Embryonic facial prominence (tissue), 1 donor: ENCODE measurements around the gene MUC12.
"Not testable (repeated sequence)": the region's sequence is repeated elsewhere in the genome, so short reads cannot be mapped to it uniquely, and the experiment has no call there.

Source experiments
- DNase-seq: peaks from one replicate; pipeline ENCODE4 v3.0.0-alpha.2; 2016; ENCODE audit errors: extremely low spot score

MUC12 gene

DNA sequence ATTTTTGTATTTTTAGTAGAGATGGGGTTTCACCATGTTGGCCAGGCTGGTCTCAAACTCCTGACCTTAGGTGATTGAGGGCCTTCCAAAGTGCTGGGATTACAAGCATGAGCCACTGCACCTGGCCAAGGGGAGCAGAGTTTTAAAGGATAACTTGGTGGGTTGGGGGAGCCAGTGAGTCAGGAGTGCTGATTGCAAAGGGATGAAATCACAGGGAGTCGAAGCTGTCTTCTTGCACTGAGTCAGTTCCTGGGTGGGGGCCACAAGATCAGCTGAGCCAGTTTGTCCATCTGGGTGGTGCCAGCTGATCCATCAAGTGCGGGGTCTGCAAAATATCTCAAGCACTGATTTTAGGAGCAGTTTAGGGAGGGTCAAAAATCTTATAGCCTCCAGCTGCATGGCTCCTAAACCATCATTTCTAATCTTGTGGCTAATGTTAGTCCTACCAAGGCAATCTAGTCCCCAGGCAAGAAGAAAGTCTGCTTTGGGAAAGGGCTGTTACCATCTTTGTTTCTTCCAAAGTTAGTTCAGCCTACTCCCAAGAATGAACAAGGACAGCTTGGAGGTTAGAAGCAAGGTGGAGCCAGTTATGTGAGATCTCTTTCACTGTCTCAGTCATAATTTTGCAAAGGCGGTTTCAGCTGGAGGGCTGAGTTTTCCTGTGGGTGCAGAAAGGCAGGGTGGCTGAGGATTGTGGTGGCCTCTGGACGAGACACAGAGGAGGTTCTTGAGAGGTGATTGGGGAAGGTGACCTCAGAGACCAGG lies 15.8 kb downstream of the MUC12 start:
- DNase-seq, result not testable (repeated sequence)

DNA sequence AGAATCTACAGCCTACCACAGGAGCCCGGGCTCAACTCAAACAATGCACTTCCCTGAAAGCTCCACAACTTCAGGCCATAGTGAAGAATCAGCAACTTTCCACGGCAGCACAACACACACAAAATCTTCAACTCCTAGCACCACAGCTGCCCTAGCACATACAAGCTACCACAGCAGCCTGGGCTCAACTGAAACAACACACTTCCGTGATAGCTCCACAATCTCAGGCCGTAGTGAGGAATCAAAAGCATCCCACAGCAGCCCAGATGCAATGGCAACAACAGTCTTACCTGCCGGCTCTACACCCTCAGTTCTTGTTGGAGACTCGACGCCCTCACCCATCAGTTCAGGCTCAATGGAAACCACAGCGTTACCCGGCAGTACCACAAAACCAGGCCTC lies 22.3 kb downstream of the MUC12 start:
- DNase-seq, result no peak

DNA sequence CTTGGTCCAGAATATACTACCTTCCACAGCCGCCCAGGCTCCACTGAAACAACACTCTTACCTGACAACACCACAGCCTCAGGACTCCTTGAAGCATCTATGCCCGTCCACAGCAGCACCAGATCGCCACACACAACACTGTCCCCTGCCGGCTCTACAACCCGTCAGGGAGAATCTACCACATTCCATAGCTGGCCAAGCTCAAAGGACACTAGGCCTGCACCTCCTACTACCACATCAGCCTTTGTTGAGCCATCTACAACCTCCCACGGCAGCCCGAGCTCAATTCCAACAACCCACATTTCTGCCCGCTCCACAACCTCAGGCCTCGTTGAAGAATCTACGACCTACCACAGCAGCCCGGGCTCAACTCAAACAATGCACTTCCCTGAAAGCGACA lies 22.9 kb downstream of the MUC12 start:
- not testable (repeated sequence) for DNase-seq

DNA sequence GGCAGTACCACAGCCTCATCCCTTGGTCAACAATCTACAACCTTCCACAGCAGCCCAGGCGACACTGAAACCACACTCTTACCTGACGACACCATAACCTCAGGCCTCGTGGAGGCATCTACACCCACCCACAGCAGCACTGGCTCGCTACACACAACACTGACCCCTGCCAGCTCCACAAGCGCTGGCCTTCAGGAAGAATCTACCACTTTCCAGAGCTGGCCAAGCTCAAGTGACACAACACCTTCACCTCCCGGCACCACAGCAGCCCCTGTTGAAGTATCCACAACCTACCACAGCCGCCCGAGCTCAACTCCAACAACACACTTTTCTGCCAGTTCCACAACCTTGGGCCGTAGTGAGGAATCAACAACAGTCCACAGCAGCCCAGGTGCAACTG lies 25.3 kb downstream of the MUC12 start:
- DNase-seq, result not testable (repeated sequence)

DNA sequence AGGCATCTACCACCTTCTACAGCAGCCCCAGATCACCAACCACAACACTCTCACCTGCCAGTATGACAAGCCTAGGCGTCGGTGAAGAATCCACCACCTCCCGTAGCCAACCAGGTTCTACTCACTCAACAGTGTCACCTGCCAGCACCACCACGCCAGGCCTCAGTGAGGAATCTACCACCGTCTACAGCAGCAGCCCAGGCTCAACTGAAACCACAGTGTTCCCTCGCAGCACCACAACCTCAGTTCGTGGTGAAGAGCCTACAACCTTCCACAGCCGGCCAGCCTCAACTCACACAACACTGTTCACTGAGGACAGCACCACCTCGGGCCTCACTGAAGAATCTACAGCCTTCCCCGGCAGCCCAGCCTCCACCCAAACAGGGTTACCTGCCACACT lies 29.2 kb downstream of the MUC12 start:
- not testable (repeated sequence) for DNase-seq

DNA sequence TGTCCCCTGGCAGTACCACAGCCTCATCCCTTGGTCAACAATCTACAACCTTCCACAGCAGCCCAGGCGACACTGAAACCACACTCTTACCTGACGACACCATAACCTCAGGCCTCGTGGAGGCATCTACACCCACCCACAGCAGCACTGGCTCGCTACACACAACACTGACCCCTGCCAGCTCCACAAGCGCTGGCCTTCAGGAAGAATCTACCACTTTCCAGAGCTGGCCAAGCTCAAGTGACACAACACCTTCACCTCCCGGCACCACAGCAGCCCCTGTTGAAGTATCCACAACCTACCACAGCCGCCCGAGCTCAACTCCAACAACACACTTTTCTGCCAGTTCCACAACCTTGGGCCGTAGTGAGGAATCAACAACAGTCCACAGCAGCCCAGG lies 30.0 kb downstream of the MUC12 start:
- DNase-seq, result not testable (repeated sequence)

DNA sequence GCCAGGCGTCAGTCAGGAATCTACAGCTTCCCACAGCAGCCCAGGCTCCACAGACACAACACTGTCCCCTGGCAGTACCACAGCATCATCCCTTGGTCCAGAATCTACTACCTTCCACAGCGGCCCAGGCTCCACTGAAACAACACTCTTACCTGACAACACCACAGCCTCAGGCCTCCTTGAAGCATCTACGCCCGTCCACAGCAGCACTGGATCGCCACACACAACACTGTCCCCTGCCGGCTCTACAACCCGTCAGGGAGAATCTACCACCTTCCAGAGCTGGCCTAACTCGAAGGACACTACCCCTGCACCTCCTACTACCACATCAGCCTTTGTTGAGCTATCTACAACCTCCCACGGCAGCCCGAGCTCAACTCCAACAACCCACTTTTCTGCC lies 30.7 kb downstream of the MUC12 start:
- not testable (repeated sequence) for DNase-seq

DNA sequence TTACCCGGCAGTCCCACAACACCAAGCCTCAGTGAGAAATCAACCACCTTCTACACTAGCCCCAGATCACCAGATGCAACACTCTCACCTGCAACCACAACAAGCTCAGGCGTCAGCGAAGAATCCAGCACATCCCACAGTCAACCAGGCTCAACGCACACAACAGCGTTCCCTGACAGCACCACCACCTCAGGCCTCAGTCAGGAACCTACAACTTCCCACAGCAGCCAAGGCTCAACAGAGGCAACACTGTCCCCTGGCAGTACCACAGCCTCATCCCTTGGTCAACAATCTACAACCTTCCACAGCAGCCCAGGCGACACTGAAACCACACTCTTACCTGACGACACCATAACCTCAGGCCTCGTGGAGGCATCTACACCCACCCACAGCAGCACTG lies 33.0 kb downstream of the MUC12 start:
- not testable (repeated sequence) for DNase-seq

DNA sequence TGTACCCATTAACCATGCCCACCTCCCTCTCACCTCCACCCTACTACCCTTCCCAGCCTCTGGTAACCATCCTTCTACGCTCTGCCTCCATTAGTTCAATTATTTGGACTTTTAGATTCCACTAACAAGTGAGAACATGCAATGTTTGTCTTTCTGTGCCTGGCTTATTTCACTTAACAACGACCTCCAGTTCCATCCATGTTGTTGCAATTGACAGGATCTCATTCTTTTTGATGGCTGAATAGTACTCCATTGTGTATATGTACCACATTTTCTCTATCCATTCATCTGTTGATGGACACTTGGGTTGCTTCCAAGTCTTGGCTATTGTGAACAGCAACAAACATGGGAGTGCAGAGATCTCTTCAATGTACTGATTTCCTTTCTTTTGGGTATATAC lies 38.0 kb downstream of the MUC12 start:
- not testable (repeated sequence) for DNase-seq

DNA sequence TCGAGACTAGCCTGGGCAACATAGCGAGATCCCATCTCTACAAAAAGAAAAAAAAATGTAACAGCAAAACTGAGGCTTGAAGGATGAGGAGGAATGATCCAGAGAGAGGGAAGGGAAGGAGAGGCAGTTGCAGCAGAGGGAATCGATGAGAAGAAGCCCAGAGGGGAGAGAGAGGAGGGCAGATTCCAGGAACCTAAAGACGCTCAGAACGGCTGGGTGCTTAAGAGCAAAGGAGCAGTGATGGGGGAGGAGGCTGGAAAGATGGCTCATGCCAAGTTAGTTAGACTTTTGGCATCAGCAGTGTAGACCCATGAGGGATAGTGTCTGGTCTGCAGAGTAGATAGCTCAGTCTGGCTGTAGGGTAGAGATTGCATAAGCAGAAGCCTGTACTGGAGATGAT lies 40.3 kb downstream of the MUC12 start:
- no peak for DNase-seq

DNA sequence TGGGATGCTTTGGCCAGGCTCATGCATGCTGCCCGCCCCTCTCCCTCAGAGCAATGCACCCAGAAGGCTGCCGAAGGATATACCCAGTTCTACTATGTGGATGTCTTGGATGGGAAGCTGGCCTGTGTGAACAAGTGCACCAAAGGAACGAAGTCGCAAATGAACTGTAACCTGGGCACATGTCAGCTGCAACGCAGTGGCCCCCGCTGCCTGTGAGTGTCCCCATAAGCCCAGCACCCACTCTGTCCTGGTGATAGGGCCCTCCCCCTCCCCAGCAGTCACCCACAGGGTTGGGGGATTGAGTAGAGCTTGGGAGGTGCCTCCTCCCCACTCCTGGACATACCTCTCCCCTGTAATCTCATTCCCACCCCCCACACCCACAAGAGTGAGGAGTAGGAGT lies 43.6 kb downstream of the MUC12 start:
- no peak for DNase-seq

DNA sequence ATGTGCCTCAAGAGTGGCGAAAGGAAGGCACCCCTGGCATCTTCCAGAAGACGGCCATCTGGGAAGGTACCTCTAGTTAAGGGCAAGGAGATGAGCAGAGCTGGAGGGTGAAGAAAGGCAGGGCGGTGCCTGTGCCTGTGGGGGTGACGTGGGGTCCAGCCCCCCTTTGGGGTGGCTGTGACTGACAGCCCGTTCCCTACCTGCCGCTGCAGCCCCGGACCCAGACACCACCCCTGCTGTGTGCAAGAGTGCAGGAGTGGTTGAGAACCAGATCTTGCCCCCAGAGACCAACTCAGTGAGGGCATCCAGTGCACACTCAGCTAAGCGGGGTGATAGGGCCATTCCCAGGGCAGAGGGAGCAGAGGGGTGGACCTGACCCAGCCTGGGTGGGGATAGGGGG lies 46.3 kb downstream of the MUC12 start:
- no peak for DNase-seq

DNA sequence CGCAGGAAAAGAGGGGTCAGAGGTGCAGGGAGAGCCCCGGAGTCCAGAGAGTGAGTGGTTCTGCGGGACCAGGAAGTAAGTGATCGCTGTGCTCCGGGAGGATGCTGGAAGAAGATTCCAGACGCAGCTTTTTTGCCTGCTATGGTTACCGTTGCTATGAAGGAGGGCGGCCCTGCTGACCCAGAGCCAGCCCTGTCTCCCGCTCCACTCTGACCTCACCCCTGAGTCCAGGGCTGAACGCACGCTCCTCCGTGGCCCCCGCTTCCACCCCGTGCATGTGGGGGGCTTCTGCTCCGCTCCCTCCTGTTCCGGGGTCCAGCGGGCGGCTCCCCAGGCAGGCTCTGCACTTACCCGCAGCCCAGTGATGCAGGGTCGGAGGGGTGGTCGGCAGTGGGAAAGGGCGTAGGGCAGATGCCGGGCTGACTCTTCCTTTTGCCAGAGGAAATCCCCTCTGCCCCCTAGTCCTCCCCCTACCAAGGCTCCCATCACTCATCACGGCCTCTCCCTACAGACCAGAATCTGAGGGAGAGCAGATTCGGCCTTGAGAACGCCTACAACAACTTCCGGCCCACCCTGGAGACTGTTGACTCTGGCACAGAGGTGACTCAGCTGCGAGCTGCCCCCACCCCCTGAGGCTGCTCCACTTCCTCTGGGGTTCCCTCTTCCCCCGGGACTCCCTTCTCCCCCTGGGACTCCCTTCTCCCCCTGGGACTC lies 47.9 kb downstream of the MUC12 start:
- DNase-seq, result peak; percentile 34

DNA sequence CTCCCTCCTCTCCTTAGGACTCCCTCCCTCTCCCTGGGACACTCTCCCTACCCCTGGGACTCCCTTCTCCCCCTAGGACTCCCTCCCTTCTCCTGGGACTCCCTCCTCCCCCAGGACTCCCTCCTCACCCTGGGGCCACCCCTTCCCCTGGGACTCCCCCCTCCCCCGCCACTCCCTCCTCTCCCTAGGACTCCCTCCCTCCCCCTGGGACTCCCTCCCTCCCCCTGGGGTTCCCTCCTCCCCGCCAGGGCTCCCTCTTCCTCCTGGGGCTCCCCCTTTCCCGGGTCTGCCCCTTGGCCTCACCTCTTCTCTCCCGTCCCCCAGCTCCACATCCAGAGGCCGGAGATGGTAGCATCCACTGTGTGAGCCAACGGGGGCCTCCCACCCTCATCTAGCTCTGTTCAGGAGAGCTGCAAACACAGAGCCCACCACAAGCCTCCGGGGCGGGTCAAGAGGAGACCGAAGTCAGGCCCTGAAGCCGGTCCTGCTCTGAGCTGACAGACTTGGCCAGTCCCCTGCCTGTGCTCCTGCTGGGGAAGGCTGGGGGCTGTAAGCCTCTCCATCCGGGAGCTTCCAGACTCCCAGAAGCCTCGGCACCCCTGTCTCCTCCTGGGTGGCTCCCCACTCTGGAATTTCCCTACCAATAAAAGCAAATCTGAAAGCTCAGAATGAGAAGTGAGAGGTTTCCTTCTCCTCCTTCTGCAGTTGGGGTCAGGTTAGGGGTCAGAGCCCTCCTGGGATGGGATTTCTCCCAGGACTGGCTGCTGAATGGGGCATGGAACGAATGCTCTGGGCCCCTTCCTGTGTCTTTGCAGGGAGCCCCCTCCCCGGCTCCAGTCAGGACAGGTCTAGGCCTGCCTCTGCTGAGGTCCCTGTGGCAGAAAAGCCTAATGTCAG lies 49.2 kb downstream of the MUC12 start:
- DNase-seq, result no peak

DNA sequence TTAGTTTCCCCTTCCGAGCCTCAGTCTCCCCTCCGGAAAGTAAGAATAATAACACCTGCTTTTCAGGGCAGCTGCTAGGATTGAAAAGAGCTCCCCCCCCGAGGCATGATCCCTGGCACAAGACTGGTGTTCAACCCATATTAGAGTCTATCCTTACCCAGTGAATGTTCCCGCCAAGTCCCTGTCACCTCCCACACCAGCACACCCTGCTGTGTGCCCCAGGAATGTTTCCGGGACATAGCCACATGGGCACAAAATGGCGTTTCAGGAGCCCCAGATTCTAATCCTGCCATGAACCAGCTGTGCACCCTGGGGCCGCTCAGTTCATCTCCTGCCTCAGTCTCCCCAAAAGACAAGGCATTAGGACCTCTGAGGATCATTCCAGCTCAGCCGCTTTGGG lies 51.1 kb downstream of the MUC12 start:
- no peak for DNase-seq

DNA sequence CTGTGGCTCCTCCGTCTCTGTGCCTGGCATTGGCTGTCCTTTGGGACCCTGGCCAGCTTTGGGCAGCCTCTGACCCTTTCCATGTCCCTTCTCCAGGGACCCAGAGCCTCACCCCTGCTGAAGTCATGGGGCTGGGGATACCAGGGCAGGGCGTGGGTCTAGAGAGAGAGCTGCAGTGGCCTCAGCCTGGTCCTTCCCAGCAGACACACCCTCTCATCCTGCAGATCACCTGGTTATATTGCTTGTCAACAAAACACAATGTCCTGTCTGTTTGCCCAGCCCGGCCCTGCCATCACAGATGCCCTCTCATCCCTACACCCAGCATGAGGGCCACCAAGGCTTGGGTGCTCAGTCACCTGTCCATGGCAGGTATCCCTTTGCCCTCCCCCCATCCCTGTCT lies 52.3 kb downstream of the MUC12 start:
- DNase-seq, result no peak

DNA sequence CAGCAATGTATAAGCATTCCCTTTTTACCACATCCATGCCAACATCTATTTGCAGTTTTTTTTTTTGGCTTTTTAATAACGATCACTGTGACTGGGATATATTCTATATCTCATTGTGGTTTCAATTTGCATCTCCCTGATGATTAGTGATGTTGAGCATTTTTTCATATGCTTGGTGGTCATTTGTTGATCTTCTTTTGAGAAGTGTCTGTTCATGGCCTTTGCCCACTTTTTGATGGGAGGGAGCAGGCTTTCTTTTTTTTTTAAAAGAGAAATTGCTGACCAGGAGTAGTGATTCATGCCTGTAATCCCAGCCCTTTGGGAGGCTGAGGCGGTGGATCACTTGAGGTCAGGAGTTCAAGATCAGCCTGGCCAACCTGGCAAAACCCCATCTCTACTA lies 54.5 kb downstream of the MUC12 start:
- DNase-seq, result no peak

DNA sequence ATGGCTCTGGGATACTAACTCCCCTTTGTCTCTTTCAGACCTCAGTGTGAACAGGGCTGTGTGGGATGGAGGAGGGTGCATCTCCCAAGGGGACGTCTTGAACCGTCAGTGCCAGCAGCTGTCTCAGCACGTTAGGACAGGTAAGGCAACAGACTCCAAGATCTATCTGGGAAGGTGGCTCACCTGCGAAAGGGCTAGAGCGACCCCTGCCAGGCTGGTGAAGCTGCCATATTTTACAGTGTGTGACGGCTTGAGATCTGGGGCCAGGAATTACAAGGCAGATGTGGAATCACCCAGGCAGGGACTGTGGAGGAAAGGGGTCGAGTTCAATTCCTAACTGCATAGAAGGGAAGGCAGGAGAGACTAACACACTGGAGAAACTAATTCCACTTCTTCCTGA lies 61.7 kb downstream of the MUC12 start:
- no peak for DNase-seq

DNA sequence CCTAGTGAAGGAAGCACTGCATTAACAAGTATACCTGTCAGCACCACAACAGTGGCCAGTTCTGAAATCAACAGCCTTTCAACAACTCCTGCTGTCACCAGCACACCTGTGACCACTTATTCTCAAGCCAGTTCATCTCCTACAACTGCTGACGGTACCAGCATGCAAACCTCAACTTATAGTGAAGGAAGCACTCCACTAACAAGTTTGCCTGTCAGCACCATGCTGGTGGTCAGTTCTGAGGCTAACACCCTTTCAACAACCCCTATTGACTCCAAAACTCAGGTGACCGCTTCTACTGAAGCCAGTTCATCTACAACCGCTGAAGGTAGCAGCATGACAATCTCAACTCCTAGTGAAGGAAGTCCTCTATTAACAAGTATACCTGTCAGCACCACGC lies 66.6 kb downstream of the MUC12 start:
- DNase-seq, result no peak

DNA sequence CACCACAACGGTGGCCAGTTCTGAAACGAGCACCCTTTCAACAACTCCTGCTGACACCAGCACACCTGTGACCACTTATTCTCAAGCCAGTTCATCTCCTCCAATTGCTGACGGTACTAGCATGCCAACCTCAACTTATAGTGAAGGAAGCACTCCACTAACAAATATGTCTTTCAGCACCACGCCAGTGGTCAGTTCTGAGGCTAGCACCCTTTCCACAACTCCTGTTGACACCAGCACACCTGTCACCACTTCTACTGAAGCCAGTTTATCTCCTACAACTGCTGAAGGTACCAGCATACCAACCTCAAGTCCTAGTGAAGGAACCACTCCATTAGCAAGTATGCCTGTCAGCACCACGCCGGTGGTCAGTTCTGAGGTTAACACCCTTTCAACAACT lies 71.9 kb downstream of the MUC12 start:
- DNase-seq, result not testable (repeated sequence)

DNA sequence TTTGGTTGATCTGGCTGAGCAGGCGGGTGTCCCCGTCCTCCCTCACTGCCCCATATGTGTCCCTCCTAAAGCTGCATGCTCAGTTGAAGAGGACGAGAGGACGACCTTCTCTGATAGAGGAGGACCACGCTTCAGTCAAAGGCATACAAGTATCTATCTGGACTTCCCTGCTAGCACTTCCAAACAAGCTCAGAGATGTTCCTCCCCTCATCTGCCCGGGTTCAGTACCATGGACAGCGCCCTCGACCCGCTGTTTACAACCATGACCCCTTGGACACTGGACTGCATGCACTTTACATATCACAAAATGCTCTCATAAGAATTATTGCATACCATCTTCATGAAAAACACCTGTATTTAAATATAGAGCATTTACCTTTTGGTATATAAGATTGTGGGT lies 89.0 kb downstream of the MUC12 start:
- DNase-seq, result no peak

DNA sequence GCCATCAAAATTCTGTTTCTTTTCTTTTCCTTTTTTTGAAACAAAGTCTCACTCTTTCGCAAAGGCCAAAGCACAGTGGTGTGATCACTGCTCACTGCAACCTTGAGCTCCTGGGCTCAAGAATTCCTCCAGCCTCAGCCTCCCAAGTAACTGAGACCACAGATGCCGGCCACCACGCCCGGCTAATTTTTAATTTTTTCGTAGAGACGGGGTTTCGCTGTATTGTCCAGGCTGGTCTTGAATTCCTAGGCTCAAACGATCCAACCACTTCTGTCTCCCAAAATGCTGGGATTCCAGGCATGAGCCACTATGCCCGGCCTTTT lies 90.2 kb downstream of the MUC12 start:
- DNase-seq, result no peak

DNA sequence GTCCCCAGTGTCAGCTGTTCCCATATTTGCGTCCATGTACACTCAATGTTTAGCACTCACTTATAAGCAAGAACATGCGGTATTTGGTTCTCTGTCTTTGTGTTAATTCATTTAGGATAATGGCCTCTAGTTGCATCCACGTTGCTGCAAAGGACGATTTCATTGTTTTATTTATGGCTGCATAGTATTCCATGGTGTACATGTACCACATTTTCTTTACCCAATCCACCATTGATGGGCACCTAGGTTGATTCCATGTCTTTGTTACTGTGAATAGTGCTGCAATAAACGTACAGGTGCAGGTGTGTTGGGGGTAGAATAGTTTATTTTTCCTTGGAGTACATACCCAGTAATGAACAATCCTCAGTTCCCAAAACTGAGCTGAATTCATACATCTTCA lies 91.6 kb downstream of the MUC12 start:
- no peak for DNase-seq
